Measurements from ENCODE around the gene GRIN2A.

Gene GRIN2A

DNA sequence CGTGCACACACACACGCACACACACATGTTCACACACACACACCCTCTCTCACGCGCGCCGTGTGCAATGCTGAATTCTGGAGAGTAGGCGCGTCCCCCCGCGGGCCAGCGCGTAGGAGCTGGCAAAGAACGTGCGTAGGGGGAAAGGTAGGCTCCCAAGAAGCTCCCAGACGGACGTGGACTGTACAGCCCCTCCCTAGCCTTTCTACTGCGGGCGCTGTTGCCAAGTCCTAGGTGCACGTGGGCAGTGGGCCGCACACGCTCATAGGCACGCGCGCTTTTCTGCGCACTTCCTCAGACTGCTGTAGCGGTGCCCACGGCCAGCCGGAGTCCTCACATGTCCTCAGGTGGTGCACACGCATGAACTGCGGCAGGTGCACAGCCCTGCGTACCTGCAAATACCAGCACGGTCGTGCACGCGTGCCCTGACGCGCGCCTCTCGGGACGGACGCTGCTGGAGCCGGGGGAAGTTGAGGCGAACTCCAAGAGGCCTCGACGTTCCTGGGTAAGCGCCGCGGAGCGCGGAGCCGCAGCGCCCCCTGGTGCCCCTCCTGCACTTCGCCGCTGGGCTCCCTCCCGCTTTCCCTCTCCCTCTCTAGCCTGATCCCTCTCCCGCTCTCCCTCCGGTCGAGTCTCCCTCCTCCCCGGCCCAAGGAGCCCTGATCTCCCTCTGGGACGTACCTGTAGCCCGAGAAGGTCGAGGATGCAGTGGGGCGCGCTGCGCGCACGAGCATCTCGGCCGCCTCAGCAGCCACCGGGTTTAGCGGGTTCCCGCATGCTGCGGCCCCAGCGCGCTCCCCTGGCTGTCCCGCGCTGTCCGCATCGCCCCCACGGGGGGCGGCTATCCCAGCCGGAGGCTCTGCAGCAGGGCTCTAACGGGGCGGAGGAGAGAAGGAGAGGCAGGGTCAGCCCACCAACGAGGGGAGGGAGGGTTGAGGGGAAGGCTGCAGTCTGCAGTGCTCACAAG lies 749 bp downstream of the GRIN2A start:
- DNase-seq (ENCODE audit: low read depth in 2 of 2) = peak; percentile 18 to 43

DNA sequence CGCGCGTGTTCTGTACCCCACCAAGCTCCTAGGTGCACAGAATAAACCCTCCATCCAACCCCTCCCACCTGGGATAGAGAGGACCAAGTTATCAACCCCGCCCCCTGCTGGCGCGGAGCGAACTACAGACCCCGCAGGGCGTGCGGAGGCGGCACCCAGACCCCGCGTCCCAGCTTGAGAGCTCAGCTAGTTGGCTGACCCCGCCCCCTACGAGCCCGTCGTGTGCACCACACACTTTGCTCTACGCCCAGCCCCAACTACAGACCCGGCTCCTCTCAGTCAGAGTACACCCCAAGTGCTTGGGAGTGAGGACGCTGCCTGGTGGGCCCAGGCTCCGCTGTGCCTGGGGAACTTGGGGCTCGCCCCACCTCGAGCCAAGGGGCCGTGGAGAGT lies 1.5 kb downstream of the GRIN2A start:
- DNase-seq (ENCODE audit: low read depth in 2 of 2) = peak in 1 of 2 experiments; percentile 20

DNA sequence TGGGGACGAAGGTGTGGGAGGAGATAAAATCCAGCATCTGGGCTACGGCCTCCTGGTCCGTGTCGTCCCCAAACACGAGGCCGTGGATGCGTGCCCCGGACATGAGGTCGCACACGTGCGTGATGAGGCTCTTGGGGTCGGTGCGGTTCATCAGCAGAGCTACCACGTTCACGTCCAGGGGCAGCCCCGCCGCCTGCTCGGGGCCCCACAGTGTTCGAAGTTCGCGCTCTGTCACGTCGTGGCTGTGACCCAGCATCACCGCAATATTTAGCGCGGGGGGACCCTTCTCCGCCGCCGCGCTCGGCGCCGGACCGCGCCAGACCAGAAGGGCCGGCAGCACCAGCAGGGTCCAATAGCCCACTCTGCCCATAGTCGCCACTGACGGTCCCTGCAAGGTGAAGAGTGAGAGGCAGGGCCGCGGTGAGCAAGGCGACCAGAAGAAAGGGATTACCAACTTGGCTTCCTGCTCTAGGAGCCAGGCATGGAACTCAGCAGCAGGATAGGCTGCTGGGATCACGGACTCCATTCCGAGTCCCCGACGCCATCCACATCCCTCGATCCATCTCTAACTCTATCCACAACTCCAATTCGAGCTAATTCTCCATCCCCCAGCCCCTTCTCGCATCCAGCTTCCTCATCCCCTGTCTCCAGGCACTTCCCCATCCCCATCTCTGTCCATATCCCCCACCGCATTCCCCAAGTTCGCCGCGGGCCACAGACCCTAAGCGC lies 2.0 kb downstream of the GRIN2A start:
- no peak for DNase-seq (ENCODE audit: low read depth in 2 of 2)

DNA sequence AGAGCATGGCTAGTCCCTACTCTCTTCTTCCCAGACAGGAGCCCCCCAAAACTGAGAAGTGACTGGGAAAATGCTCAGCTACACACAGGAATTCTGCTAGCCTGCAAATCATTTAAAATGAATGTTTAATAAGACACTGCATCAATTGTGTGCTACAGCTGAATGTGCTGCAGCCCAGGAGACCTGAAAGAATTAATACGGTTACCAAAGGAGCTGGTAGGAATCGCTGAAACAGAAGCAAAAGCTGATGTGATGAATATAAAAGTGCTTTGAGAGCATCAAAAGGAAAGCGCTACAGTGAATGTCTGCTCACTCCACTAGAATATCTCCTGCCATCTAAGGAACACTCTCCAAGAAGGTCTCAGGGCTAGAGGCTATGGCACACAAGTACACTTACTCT lies 3.7 kb downstream of the GRIN2A start:
- no peak for DNase-seq (ENCODE audit: low read depth in 2 of 2)

DNA sequence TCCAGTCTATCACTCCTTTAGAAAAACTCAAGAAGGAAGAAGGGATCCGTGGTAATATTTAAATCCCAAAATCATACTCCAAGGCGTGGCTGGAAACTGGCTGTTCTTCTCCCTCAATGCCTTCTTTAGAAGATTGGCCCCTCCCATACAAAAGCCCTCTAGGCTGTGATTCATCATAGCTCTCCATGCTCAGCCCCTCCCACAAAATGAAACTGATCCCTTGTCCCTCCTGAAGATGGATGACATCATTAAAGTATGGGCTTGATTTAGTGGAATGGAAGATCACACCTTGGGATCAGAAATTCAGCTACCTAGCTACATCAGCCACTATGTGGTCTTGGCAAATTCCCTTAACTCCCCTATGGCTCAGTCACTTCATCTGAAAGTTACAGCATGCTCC lies 4.1 kb downstream of the GRIN2A start:
- no peak for DNase-seq (ENCODE audit: low read depth in 2 of 2)

DNA sequence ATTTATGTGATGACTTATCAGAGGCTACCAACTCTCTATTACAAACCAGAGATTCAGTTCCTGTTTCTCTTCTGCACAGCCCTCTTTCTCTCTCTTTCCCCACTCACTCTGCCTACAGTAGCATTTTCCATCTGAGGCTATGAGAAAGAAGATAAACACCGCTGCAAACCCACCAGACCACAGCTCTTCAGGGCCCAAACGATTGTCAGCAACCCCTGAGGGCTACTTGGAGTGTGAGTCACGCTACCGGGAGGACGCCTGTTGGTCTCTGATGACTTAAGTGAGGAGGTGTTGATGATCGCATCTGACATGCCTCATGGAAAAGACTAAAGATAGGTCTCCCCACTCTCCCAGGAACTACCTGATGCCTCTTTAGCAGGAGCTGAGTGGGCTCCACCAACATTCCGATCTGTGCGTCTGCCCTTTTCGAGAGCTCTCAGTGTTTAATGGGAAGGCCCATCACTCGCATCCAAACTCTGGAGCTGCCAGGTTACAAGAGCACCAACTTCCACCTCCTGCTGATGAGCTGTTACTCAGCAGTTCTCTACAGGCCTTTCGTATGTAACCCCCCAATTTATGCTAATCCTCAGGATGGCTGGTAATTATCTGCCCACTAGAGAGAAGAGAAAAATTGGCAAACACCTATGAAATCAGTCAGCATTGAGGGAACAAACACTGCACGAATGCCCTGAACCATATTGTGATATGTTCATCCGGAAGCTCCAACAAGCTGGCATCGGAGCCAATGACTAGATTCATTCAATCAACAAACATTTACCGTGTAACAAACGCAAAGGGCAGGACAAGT lies 9.2 kb downstream of the GRIN2A start:
- no peak for DNase-seq (ENCODE audit: low read depth in 2 of 2)

DNA sequence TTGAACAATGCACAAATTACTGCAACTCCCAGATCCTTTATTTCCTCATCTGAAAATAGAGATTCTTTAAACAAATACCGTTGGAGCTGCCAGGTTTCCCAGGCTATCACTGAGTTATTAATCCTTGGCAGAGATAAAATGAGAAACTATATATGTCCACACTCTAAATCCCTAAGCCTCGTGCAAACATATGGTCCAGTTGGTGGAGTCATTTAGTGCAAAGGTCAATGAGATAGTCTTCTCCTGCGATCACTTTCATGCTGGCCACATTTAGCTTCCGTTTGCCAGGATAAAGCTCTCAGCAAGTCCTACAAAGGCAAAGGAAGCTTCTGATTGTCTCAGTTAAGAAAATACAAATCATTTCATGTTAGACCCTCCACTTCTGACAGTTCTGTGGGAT lies 11.0 kb downstream of the GRIN2A start:
- DNase-seq (ENCODE audit: low read depth in 2 of 2) = no peak

DNA sequence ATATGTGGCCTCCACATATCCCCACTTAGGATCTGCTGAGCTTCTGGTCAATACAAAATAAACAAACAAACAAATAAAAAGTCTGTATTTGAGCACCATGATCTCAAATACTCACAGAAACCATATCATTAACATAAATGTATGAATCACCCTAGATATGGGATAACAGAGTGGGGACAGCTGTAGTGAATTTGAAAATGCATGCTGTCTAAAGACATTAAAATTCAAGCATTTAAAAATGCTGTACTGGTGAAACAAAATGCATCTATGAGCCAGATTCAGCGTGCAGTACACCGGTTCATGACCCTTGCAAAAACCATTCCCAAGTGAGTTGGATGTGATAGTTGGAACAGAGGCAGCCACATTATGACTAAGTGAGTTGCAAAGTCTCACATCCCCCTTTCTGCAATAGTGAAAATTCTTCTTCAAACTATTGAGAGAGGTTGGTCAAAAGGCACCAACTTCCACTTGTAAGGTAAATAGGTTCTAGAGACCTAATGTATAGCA lies 12.3 kb downstream of the GRIN2A start:
- no peak for DNase-seq (ENCODE audit: low read depth in 2 of 2)

DNA sequence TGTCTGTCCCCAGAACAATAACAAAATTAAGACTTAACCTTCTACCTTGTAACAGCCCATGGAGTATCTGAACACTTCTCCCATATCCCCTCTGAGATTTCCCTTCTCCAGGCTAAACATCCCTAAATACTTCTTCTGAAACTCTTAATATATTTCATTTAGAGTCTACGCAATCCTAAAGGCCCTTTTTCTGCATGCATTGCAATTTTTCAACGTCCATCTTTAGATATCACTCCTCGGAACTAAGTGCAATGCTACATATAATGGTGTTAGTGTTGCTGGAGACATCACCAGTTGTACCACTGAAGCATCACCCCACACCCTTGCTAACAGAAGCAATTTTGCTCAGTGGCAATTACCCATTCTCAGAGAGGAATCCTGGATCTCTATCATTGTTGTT lies 13.2 kb downstream of the GRIN2A start:
- DNase-seq (ENCODE audit: low read depth in 2 of 2) = no peak

DNA sequence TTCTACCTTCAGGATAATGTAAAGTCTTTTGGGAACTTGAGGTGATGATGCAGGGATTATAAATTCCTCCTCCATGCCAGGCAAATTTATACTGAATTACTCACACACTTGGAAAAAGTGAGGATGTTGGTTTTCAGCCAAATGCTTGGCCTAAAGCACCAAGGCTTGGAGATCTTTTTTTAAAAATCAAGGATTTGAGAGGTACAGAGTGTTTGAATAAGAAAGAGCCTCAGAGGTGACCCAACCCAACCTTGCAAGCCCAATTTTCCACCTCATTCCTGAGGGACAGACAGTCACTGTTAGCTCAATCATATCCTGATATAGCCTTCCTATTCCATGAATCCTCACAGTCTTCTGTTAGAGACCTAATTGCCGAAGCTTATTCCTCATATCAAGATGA lies 14.0 kb downstream of the GRIN2A start:
- DNase-seq (ENCODE audit: low read depth in 2 of 2) = no peak

DNA sequence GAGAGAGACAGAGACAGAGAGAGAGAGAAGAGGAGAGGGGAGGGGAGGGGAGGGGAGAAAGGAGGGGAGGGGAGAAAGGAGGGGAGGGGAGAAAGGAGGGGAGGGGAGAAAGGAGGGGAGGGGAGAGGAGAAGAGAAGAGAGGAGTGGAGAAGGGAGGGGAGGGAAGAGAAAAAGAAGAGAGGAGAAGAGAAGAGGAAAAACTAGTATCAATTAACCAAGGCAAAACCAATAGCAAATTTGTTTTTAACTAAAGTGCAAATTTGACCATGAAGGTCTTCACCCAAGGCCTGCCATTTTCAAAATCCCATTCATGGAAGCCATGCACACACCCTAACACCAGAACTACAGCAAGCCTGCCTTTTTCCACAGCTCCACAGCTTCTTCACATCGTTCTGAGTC lies 16.6 kb downstream of the GRIN2A start:
- no peak for DNase-seq (ENCODE audit: low read depth in 2 of 2)

DNA sequence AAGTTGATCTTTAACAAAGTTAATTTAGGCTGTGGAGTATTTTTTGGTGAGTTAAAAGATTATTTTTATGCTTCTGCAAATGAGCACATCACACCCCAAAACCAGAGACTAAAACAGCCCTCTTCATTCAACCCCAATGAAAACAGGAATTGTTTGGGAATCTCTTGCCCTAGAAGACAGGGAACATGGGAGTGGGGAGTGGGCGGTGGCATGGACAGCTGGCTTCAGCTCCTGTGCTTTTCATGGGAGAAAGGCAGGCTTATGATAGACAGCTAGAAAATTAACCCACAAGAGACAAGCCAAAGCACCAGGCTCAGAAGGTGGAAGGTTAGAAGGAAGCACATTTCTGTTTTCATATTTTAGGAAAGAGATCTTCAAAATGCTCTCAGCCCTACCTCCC lies 19.2 kb downstream of the GRIN2A start:
- no peak for DNase-seq (ENCODE audit: low read depth in 2 of 2)

DNA sequence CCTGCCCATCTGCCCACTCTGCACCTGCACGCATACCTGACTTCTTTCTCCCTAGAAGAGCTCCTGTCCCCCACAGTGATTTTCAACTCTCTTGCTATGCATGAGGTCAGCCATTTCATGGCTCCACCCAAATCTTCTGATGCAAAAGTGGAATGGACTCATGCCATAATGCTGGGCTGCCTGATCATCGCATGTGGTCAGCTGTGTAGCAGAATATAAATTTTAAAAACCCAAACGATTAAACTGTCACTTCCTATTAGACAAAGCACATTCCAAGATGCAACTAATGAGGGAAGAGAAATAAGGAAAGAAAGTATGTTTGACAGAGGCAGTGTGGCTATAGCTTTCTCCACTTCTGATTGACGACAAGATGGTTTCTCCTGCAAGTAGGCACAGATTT lies 26.1 kb downstream of the GRIN2A start:
- no peak for DNase-seq (ENCODE audit: low read depth in 2 of 2)

DNA sequence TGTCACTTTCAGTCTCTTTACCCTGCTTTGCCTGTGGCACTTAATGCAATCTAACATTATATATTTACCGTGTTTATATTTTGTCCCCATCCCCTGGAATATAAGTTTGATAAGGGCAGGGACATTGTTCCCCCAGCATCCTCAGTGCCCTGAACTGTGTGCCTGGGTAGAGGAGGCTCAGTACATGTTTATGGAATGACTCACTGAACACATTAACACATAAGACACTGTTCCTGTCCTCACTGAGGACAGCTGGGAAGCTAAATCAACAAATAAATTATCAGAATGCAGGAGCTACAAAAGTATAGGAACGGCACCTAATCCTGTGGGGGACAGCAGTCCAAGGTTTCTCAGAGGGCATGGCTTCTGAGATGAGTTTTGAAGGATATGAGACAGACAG lies 27.8 kb downstream of the GRIN2A start:
- no peak for DNase-seq (ENCODE audit: low read depth in 2 of 2)

DNA sequence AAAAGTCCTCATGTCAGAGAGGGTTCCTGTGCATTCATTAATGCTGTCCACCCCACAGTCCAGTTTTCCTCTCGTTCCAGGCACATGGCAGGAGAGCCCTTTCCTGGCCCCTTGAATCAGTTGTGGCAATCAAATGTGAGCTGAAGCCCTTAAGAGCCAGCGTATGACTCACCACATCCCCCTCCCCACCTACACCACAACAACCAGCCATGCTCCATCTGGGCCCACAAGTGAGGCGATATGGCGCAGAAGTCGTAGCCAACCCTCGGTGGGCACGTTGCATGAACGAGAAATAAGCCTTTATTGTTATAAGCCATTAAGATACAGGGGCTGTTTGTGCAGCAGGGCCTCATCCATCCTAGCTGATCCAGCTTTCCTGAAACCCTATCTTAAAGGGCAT lies 28.2 kb downstream of the GRIN2A start:
- no peak for DNase-seq (ENCODE audit: low read depth in 2 of 2)

DNA sequence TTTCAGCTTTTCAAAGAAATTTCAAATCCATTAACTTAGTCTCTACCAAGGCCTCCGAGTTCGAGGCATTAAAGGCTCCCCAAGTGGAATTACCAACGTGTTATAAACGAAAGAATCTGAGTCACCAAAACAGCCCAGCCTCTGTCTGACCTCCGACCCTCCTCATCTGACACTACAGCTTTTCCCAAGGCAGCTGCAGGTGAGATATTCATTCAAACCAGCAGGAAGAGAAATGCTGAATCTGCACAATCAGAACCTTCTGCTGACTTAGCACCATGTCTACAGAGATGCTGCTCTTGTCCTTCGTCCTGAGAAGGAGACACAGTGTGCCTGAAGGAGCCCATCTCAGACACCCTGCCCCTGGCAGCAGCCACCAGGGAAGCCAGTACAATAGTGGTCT lies 30.5 kb downstream of the GRIN2A start:
- no peak for DNase-seq (ENCODE audit: low read depth in 2 of 2)

DNA sequence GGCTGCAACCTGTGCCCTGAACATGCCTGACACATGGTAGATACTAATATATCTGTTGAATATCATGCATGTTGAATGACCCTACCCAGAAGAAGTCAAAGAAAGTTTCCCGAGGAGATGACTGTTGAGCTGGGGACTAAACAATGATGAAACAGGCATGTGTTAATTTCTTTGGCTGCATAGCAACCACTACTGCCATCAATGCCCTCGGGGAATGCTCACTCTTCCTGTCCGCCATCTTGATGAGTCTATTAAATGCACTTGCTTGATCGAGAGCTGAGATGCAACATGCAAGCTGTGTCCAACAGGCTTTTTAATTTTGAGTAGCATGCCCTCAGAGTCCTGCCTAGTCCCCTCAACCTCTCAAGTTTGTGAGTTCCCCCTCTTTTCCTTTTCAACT lies 31.3 kb downstream of the GRIN2A start:
- no peak for DNase-seq (ENCODE audit: low read depth in 2 of 2)

DNA sequence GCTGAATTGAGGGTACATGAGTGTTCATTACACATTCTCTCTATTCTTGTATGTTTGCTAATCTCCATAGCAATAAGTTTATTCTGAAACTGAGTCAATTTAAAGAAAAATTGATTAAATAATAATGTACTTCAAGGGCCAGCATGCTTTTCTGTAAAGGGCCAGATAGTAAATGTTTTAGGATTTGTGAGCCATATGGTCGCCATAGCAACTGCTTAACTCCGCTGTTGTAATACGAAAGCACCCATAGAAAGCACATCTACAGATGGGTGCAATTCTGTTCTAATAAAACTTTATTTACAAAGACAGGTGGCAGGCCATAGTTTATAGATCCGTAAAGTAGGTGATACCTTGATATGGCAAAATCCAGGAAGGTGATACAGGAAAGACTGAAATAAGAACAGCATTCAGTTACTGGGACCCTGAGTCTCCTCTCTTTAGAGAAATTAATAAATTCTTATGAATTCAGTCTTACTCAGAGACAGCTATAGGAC lies 36.6 kb downstream of the GRIN2A start:
- no peak for DNase-seq (ENCODE audit: low read depth in 2 of 2)

DNA sequence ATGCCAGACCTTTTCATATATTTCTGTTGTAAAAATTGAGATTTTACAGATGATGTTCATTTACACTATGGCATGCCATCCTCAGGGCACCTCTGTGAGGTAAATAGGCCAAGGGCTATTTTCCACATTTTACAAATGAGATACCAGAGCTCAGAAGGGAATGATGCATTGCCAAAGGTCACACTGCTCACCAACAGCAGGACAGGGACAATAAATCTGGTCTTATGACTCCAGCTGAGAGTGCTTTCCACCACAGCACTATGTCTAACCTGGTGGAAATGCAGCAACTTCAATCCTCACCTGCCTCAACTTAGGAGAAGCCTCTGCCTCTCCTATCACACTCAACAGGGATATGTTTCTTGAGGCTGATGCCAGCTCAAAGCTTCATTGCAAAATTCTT lies 40.6 kb downstream of the GRIN2A start:
- no peak for DNase-seq (ENCODE audit: low read depth in 2 of 2)

DNA sequence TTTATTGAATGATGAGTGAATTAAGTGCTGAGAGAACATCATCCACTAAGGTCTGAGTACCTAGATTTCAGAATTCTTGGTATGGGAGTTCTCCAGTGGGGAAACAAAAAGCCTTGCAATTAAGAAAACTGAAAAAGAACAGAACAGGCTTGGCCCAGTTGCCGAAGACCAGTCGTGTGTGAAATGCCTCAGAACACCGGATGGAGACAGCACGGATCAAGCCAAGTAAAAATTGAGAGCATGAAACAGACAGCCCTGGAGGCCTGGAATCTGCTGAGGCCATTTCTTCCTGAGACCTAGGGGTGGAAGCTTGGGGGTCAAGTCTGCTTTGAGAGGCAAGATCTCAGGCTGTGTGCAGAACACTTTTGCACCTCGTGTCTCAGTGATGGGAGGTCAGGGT lies 43.3 kb downstream of the GRIN2A start:
- DNase-seq (ENCODE audit: low read depth in 2 of 2) = no peak

DNA sequence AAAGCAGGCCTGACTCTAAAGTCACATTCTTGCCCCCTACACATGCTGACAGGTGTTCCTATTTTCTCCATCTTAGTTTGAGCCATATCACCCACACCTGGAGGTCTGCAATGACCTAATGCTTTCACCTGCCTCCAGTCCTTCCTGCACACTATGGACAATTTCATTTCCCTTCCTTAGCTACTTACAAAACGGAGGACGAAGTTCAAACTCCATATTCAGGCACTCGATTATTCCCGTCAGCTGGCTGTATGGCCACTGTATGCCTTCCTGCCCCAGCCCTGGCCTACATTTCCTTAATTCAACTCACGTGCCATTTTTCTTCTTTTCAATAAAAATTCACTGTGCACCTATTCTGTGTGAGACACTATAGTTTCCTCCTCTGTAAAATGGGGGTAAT lies 44.9 kb downstream of the GRIN2A start:
- DNase-seq (ENCODE audit: low read depth in 2 of 2) = no peak

DNA sequence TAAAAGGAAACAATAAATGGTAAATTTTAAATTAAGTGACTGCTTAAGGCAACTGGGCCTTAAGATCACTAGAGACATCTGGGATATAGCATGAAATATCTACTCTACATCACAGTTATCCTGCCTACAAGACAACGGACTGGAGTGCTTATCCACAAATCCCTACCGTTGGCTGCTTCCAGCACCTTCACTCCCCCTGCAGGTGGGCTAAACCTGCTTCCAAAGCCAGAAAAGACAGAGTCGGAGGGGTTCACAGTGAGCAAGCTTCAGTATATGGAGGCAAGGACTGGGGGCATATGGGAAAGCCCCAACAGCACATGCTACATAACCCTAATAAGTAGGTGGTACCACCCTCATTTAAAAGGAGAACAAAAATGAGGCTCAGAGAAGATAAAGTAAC lies 45.3 kb downstream of the GRIN2A start:
- no peak for DNase-seq (ENCODE audit: low read depth in 2 of 2)

Measured in stimulated activated CD4-positive, alpha-beta T cell treated with anti-CD3 and anti-CD28 coated beads, Interleukin-12 subunit alpha, Interleukin-12 subunit beta, amount 100 ng/mL, for 24 hours (primary cell).